Activated T-cell treated with anti-CD3 and anti-CD28 coated beads for 48 hours (primary cell): Measurements from ENCODE around the gene PSMG4.

Experiments used
- DNase-seq: peaks from one replicate; pipeline ENCODE4 v3.0.0-alpha.2; 2020; ENCODE audit warnings: low read depth

Gene PSMG4

DNA sequence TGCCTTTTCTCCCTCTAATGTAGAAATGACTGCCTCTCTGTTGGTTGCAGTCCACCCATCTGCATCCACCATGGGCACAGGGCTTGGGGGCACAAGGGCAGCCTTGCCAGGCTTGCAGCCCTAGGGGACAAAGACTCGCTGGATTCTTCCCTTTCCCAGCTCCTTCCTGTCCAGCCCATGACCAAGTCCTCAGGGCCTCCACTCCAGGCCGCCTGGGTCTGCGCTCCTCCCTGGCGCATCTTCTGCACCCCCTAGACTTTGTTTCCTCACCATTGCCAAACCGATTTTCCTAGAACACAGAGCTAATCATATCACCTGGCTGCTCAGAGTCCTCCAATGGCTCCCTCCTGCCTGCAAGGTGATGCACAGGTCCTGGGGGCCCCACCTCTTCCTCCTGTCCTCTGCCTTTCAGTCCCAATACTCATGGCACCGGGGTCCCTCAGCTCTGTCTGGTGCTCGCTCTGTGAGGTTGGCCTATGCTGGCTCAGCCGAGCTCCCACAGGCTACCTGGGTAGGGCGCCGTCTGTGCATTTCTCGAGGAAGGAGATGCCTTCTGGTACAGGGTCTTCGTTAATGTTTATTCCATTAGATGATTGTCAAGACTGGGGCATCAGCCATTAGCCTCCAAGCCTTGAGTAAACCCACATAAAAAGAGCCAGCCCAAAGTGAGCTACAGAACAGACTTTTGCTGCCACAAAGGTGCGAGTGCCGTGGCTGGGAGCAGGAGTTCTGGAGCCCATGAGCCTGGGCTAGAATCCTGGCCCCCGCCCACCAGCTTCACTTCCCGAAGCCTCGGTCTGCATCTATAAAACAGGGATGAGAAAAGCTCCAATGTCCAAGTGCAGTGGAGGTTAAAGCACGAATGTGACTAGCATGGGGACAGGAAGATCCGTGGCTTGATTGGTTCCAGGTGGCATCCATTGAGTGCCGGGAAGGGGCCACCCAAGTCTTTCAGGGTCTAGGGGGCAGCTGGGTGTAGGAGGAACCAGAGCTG lies 17.7 kb downstream of the PSMG4 start:
- DNase-seq = no peak

DNA sequence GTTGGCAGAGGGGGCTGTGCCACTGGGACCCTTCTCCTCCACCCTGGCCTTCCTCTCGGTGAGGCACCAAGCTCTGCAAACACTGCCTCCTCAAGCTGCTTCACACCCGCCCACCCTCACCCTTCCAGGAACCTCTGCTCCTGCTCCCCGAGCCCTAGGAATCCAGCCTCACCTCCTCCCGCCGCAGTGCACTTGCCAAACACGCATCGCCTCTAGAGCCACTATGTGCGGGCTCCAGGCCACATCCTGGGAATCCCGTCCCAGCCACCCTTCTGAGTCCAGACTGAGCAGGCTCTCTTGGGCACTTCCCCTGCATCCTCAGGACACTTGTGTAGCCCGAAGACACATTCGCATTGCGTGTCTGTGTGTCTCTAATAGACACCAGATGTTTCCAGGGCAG lies 18.5 kb downstream of the PSMG4 start:
- no peak for DNase-seq

DNA sequence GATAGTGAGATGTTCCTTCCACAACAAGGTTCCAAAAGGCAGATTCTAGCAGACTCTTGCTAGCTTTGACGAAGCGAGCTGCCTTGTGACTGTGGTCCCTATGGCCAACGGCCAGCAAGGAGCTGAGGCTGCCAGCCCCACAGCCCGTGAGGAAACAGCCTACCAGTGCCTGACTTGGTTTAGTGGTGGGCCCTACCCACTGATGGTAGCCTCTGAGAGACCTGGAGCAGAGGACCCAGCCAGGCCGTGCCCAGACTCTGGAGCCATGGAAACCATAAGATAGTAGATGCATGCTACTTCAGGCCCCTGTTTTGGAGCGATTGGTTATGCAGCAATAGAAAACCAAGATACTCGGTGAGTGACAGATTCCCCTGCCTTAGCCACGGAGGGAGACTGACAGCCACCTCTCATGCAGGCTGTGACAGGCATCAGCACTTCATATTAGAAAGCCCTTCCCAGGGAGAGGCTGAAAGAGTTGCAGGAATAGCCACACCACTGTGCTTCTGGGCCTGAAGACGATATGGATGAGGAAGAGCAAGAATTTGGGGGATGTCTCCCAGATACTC lies 19.2 kb downstream of the PSMG4 start:
- DNase-seq = no peak

DNA sequence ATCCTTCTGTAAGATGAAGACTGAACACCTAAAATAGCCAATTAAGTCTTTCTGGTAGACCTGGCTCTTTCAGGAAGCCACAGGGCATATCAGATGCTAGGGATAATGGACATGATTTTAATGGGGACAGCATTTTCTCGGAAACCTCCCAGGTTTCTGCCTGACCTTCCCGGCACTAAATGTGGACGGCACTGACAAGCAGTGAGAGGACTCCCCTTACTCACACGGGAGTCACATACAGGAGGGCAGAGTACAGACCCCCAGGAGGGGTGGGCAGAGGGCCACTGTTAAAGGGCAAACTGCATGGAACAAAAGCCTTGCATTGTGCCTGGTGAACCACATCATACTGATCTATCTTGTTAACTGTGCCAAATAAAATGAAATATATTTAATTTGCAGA lies 19.9 kb downstream of the PSMG4 start:
- no peak for DNase-seq

DNA sequence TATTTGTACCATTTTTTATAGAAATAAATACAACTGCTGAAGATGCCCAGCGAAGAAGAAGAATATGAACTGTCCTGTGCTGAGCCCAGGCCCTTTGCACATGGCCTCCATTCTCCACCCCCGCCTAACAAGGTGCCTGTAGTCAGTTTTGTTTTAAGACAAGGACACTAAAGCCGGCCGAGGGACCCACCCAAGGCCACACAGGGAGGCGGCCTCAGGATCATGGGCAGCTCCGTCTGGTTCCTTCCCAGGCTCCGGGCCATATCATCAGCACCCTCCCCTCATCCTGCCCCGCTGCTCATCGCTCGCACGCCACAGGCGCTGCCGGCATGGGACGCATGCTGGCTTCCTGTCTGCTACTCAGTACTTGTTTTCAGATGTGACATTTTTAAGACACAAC lies 21.3 kb downstream of the PSMG4 start:
- DNase-seq = no peak

DNA sequence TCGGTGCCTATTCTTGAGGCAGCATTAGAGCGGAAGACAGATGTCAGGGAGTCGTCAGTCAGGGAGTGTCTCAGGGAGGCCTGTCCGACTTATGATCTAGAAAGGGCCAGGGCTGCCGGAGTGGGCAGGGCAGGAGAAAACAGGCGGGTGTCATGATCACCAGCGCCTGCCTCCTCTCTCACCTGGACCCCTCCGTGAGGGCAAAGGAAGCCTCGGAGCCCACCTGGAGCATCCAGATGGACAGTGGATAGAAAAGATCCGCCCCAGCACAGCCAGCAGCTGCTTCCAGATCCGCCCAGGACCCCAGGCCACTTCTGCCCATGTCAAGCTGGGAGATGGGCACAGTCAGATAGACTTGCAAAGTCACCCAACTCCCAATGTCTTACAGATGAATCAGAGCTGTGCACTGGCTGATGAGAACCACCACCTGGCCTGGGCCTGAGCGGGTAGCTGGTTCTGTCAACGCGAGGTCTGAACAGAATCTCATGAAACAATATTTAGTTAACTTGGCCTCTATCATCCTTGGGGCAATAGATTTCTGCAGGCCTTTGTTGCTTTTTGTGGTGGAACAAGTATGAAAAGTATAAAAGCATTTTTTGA lies 22.2 kb downstream of the PSMG4 start:
- DNase-seq = no peak

DNA sequence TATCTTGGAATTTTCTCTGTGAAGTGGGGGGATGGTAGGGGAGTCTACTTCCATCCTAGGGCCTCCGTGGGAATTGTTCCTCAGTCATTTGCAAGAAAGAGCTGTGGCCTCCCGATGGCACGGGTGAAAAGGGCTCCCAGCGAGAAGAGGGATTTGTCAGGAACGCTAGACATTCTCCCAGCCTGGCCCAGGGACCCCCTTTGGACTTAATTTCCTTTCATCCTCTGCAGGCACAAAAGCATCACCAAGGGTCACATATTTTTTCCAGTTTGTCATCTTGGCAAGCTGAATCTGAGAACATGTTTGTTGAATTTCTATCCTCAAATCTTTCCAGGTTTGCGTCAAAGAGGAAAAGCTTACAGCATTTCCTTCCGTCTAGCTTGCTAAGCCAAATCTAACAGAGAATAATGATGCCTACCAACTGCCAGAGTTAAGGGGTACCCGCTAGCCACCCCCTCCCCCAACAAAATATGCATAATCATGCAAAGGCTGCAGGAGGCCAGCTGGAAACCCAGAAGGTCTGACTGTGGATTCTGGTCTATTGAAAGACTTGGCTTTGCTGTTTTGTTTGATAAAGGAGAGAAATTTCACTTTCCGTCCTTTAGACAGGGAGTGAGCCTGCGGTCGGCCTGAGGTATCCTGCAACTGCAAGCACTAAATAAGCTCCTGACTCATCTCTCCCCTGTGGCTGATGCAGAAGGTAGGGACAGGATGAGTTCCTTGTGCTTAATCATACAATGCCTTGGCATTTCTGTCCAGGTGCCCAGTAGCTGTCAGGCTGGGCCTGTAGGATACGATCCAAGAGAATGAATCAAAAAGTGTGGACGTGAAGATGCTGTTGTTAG lies 23.1 kb downstream of the PSMG4 start:
- DNase-seq = no peak

DNA sequence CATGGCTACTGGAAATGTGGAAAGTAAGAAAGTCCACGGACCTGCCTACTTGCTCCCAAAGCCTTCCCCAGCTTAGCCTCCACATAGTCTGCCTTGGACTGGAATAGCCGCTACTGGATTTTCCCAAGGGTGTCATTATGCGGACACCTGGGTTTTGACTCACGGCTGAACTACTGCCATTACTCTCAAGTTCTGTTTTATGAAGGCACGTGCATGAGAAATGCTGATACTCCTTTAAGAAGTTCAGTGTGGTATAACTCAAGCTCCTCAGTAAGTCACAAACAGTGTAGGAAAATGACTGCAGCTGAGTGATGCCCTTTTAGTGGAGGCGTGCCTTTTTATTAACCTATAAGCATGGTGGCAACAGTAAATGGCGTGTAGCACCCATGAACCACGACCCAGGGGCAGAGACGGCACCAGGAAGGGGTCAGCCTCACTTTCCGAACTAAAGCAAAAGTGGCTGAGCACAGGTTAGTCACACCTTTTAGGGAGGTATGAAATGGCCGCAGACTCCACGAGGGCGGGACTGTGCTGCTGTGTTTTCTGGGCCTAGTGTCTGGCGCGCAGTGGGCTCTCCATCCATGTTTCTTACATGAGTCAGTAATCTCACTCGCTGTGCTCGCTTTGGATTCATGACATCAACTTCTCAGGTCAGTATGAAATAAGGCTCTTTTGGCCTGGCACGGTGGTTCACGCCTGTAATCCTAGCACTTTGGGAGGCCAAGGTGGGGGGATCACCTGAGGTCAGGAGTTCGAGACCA lies 23.9 kb downstream of the PSMG4 start:
- no peak for DNase-seq

DNA sequence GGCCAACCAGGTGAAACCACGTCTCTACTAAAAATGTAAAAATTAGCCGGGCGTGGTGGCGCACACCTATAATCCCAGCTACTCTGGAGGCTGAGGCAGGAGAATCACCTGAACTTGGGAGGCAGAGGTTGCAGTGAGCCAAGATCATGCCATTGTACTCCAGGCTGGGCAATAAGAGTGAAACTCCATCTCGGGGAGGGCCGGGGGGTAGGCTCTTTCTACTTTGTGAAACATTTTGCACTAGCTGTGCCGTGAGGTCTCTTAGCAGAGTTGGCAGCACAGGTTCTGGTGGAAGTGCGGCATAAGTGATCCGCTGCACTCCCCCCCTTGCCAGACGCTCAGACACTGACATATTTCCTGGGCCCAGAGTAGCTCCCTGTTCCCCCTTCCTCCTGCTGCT lies 24.5 kb downstream of the PSMG4 start:
- no peak for DNase-seq

DNA sequence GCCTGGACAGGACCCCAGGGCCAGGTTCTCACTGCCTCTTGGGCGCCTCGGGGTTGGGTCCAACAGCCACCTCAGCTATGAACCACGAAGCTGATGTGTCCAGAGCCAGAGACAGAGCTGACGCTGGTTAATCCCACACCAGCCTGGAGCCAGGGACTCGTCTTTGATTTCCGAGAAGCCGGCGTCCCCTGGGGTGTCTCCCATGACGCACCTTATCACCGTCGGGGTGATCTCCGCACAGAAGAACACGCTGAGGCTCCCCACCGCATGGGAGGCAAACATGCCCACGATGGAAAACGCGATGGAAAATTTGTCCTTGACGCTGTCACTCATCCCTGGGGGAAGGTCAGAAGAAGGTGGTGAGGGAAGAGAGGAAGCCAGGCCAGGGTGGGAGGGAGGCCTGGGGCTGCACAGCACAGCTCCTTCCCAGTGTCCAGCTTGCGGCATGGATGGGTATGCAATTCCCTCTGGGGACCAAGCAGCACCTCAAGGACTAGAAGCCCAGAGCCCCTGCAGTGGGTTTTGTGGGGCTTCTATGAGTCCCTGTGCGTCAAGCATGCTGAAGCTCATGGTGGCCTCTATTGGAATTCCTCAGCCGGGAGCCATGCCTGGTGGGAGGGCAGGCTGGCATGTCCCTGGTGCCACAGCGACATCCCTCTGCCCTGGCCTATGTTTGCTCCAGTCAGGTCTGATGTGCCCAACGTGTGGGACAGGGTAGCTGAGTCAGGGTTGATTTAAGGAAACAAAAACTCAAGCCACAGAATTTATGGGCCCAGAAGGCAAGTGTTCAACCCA lies 25.1 kb downstream of the PSMG4 start:
- no peak for DNase-seq

DNA sequence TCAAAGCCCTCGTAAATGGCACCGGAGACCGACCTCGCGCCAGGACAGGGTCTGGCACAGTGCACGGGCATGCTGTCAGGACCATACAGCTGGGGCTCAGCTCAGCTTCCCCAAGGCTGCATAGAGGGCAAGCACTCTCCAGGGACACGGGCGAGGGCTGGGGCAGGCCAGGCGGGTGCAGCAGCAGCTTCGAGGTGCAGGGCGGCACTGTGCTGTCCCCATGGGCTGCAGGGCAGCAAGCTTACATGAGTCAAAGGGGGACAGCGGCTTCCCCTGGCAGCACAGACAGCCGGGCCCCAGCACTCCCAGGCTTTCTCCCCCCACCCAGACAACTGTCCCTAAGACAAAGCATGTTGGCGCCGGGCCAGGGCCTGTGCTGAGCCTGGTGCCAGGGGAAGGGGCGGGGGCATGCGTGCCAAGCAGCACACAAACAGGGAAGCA lies 25.7 kb downstream of the PSMG4 start:
- DNase-seq = no peak

DNA sequence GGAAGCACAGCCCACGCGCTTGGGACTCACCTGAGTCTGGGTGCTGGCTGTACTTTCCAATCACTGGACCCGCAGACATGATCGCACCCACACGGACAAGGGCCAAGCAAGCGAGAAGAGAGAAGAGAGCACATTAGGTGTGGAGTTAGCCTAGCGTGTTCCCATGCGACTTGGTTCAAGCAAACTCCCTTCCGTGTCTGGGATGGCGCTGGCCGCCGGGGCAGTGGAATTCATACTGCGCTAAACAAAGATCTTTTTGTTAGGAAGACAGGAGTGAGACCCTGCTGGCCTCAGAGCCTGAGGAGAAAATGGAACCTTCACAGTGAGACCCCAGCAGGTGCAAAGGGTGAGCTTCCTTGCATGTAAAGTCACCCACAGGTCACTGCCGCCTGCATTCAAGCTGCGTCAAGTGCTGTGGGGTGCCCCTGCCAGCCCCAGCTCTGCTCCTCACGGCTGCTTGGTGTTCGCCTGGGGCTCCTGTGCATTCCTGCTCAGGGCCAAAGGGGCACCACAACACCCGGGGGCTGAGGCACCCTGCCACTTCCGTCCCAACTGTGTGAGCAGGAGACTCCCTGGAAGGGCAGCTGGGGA lies 26.4 kb downstream of the PSMG4 start:
- DNase-seq = no peak

DNA sequence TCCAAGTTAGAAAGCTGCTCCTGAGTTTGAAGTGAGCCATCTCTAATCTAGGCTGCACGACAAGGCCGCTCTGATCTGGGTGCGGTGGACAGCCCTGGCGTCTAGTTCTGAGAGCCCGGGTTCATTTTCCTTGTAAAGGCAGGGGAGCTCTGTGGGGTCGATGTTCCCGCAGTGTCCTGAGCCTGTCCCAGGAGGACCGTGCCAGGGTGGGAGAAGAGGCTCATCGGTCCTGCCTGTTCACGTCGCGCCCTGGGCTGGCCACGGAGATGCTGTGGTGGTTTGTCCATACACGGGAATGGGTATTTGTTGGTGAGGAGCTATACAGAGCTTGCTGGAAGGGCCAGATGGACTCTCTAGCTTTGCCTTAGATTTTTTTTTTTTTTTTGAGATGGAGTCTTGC lies 27.0 kb downstream of the PSMG4 start:
- DNase-seq = no peak

DNA sequence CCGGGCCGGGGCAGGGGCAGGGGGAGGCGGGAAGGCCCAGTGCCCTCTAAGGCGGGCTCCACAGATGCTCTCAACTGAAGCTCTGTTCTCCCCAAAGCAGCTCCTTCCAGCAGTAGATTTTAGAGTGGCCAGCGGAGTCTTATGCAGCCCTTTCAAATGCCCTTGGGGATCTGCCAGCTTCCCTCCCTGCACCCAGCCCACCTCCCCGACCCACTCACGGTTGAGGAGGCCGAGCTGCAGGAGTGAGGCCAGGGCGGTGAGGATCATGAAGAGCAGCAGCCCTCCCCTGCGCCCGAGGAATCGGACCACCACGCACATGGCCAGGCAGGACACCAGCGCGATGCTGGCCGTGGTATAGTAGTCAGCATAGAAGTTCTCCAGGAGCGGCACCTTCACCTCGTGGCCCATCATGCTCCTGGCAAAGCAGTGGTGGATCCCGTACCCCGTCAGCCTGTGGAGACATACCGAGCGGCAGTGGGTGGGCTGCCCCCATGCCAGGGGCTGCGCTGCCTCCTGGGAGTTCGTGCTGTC lies 28.0 kb downstream of the PSMG4 start:
- no peak for DNase-seq

DNA sequence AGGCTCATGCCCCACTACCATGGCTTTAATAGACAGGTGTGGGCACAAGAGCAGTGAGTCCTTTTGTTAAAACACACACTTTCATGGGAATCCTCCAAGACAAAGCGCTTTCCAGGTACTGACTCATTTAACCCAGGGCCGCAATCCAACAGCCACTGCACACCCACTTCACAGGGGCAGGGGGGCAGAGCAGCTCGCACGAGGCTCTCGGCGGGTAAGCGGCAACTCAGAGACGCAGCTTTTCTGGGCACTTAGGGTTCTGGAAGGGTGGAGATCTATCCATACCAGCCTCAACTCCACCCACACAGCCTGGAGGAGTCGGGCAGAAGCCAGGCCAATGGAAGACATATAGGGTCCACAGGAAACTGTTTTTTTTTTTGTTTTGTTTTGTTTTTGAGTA lies 28.6 kb downstream of the PSMG4 start:
- DNase-seq = no peak

DNA sequence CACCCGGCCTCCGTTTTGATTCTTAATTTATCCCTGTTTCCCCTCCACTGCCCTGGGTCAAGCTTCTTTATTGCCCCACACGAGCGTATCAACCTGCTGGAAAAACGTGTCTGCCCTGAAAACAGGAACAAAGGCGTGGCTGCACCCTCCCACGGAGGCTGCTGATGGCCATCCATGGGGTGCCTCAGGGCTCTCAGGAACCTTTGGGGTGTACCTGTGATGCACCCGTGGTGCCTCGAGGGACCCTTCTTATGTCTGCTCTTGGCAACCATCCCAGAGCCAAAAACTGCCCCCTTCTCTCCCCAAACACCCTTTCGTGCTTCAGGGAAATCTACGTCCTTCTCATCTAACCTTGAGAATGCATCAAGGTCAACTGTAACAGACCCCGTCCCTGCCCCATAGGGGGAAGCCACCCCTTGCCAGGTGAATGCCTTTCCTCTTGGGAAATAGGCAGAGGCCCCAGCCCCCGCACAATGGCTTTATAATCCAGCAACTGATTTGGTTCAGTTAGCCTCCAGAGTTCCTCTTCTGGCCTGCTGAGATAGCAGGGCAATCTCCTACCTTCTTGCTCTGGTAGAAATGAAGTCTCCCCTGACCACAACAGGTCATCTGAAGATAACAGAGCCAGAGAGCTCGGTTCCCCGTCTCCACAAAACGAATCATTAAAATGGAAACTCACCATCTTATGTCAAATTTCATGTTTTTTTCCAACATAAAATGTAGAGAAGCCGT lies 29.4 kb downstream of the PSMG4 start:
- DNase-seq = no peak

DNA sequence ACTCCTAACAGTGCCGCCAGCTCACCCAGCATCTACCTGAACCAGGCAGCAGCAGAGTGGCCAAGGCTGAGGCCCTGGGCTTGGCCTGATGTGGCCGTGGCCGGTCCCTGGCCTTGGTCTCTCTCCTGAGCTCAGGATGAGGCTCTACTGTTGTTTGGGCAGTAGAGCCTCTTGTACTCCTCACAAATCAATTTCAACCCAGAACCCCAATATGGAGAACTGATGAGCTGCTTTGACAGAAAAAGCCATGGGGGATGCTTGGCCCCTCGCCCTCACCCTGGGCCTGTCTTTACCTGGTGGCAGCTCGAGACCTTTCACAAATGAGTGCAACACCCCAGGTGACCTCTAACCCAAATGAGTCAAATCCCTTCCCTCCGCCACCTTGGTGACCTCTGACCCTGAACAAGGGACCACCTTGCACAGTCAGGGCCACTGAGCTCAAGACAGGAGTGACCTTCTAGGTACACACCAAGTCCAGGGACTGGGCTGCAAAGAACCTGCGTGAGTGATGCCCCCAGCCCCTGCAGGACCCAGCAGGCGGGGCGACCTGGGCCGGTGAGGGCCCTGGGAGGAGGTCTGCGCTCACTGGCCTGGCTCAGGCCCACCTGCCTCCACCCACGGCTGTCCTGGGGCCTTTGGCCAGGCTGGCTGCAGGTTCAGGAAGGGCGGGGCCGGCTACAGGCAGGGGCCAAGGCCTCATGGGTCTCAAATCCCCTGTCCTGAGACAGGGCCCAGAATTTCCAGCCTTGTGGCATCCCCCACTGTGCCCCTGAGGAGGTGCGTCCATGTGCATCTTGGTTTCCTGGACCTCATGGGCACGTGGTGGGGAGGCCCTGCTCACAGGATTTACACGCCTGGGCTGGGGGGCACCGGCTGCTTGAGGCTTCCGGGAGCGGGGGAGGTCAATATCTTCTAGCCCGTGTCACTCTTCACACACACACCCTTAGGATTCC lies 30.2 kb downstream of the PSMG4 start:
- no peak for DNase-seq

DNA sequence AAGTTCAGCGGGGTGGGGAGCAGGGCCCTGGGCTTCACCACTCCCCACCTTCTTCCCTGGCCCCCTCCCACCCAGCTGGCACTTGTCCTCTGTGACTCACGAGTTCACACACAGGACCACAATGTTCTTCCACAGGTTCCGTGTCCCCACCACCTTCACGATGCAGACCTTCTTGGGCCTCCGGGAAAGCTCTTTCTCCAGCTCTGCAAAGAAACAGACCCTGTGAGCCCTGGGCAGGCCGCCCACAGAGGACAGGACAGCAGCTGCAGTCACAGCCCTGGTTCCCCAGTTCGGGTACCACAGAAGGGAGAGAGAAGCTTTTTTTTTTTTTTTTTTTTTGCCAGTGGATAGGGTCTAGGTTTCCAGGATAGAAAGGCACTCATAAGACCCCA lies 30.9 kb downstream of the PSMG4 start:
- no peak for DNase-seq
